ENCODE measurements around the gene SLFN11. TPM values are rescaled to one million over a fixed set of nuclear protein-coding genes. Genes with fewer than 3 reads are reported as not detected.
"Not testable (repeated sequence)": the region's sequence is repeated elsewhere in the genome, so short reads cannot be mapped to it uniquely, and the experiment has no call there.

SLFN11 gene, protein sequence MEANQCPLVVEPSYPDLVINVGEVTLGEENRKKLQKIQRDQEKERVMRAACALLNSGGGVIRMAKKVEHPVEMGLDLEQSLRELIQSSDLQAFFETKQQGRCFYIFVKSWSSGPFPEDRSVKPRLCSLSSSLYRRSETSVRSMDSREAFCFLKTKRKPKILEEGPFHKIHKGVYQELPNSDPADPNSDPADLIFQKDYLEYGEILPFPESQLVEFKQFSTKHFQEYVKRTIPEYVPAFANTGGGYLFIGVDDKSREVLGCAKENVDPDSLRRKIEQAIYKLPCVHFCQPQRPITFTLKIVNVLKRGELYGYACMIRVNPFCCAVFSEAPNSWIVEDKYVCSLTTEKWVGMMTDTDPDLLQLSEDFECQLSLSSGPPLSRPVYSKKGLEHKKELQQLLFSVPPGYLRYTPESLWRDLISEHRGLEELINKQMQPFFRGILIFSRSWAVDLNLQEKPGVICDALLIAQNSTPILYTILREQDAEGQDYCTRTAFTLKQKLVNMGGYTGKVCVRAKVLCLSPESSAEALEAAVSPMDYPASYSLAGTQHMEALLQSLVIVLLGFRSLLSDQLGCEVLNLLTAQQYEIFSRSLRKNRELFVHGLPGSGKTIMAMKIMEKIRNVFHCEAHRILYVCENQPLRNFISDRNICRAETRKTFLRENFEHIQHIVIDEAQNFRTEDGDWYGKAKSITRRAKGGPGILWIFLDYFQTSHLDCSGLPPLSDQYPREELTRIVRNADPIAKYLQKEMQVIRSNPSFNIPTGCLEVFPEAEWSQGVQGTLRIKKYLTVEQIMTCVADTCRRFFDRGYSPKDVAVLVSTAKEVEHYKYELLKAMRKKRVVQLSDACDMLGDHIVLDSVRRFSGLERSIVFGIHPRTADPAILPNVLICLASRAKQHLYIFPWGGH
- 11.3 TPM for total RNA-seq (ENCODE audit: insufficient read depth, low replicate concordance)

GRCh38 chr17:35373534-35373983 is at the start of gene SLFN11:
Gene SLFN11 (minus strand): TSS chr17:35373621. CDS start chr17:35363807, 9,814 bp downstream.
- DNase-seq (ENCODE audit: low spot score), result peak; percentile 71

GRCh38 chr17:35421069-35421468 is 47.6 kb upstream of the SLFN11 start:
- DNase-seq (ENCODE audit: low spot score), result not testable (repeated sequence)

GRCh38 chr17:35416659-35417058 is 43.2 kb upstream of the SLFN11 start:
- DNase-seq (ENCODE audit: low spot score), result no peak

GRCh38 chr17:35414707-35415106 is 41.3 kb upstream of the SLFN11 start:
- DNase-seq (ENCODE audit: low spot score), result not testable (repeated sequence)

DNA sequence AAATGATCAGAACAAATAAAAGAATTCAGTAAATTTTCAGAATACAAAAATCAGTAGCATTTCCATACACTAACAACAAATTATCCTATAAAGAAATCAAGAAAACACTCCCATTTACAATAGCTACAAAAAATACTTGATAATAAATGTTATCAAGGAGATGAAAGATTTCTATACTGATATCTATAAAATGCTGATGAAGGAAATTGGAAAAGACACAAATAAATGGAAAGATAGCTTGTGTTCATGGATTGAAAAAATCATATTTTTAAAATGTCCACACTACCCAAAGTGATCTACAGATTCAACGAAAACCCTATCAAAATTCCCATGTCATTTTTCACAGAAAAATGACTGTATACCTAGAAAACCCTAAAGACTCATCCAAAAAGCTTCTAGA is 40.8 kb upstream of the SLFN11 start:
- no peak for DNase-seq (ENCODE audit: low spot score)

DNA sequence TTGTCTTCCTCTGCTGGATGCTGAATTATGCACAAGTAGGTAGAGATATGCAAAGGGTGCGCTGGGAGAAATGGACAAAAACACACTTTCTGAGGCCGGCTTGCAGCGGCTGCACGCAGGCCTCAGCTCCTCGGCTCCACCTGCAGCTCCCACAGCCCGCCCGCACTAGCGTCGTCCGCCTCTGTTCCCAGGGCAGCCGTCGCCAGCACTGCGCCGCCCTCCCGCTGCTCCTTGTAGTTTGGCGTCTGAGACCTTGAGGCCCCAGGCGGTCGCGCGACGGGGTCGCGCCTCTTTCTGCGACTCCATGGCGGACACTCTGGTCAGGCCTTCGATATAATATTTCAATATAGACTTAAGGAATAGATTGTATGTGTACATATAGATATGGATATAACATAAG is 34.1 kb upstream of the SLFN11 start:
- DNase-seq (ENCODE audit: low spot score), result no peak

GRCh38 chr17:35406568-35406967 is 33.1 kb upstream of the SLFN11 start:
- DNase-seq (ENCODE audit: low spot score), result no peak

GRCh38 chr17:35404360-35404759 is 30.9 kb upstream of the SLFN11 start:
- no peak for DNase-seq (ENCODE audit: low spot score)

GRCh38 chr17:35393783-35394182 is 20.4 kb upstream of the SLFN11 start:
- not testable (repeated sequence) for DNase-seq (ENCODE audit: low spot score)

DNA sequence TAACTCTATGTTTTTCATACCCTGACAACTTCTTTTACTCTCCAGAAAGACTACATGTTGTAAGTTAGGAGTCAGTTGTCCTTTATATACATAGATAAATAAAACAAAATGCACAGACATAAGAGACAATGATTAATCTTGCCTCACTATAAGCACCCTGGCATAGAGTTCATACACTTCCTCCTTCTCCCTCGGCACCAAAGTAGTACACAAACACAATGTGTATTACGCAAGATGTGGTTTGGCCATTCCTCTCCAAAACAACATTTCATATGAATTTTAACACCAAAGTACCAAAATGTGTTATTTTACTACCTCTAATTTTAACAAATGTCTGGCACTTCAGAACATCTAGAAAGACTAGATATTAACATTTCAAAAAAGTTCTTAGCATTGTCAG is 17.2 kb upstream of the SLFN11 start:
- no peak for DNase-seq (ENCODE audit: low spot score)

DNA sequence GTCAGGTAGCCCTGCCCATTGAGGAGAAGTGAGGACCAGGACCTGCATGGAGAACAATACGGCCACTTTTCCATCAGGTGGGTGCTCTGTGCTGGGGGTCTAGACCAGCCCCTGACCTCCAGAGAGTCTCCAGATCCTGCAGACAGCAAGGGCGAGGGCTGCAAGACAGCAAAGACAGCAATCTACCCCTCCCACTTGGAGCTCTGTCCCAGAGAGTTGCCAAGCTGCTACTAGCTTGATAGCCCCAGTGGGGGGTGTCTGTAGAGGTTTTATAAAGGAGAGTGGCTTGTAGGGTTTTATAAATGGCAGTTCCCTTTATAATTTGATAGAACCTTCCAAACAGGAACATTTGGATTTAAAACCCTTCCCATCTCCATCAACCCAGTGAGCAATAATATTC is 16.7 kb upstream of the SLFN11 start:
- no peak for DNase-seq (ENCODE audit: low spot score)

DNA sequence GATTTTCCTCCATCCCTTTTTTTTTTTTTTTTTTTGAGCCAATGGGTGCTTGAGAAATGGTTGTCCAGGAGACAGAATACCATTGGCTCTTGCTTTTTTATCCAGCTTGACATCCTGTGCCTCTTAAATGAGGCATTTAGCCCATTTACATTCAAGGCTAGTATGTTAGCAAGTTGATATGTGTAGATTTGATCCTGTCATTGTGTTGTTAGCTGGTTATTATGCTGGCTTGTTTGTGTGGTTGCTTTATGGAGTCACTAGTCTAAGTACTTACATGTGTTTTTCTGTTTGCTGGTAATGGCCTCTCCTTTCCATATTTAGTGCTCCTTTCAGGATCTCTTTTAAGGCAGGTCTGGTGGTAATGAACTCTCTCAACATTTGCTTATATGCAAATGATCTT is 14.1 kb upstream of the SLFN11 start:
- DNase-seq (ENCODE audit: low spot score), result no peak

DNA sequence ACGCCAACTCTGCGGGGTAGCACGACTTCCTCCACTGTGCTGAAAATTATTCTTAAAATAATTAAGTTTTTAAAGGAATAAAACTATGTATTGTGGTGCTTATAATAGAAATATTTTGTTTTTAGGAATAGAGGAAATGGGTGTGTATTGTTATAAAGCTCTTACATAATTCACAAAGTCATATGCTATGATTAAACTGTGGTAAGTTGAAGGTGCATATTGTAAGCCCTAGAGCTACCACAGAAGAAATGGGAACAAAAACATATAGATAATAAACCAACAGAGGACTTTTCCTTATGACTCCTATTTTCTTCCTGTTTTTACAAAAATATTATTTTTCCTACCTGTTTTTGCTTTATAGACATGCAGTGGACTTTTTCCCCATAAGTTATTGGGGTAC is 4.3 kb upstream of the SLFN11 start:
- no peak for DNase-seq (ENCODE audit: low spot score)

GRCh38 chr17:35377068-35377467 is 3.6 kb upstream of the SLFN11 start:
- DNase-seq (ENCODE audit: low spot score), result no peak

DNA sequence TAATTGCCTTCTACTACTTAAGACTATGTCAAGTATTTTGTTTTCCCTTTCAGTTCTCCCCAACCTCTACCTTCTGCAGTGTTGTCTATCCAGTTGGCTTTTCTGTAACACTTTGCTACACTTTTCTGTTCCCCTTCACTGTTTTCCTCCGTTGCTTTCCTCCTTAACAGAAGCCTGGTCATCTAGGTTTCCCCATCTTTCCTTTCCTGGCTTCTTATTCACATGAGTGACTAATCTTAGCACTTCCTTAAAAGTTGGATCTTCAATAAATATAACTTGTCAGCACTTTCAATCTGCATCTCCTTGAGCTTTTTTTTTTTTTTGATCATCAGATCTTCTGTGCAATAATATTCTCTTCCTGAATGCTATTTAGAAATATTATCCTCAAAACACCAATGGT is 2.8 kb upstream of the SLFN11 start:
- DNase-seq (ENCODE audit: low spot score), result no peak

- no peak for DNase-seq (ENCODE audit: low spot score)
Observed at GRCh38 chr17:35374766-35375344, 1.4 kb upstream of the SLFN11 start.

DNA sequence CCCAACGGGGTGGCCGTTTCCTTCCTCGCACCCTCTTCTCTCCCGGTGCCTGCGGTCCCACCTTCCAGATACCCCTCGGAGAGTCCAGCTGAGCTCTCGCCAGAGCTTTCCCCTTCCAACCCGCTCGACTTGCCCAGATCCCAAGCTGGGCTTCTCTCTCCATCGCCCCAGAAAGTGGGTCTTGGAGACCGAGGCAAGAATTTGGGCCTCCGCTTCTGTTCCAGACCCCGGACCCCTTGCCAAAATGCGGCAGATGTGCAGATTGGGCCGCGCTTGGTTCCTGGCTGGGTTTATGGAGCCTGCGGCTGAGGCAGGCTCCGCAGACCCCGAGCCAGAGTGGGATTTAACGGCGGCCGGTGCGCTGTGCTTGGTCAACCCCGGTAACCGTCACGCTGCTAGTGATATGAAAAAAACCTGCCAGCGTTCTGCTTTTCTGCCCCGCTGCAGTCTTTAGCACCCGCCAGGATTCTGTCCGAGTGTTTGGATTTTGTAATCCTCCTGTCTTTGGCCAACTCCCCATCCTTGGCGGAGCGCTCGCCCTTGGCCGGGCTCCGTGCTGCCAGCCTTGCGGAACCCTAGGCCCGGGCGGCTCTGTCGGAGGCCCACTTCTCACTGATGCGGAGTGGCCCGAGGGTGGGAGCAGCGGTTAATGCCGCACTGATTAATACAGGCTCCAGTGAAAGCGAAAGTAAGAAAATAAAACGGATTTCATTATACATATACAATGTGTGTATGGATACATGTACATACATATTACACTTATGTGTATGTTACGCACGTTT is 754 bp upstream of the SLFN11 start:
- peak; percentile 31 for DNase-seq (ENCODE audit: low spot score)

GRCh38 chr17:35372846-35373533 is 431 bp downstream of the SLFN11 start:
- DNase-seq (ENCODE audit: low spot score), result peak; percentile 35

GRCh38 chr17:35371934-35372333 is 1.5 kb downstream of the SLFN11 start:
- DNase-seq (ENCODE audit: low spot score), result no peak

GRCh38 chr17:35368081-35368830 is 5.2 kb downstream of the SLFN11 start:
- DNase-seq (ENCODE audit: low spot score), result peak; percentile 44

All from umbilical cord (tissue), 2 donors.